ELR (cell line): ENCODE results near the gene TRIM63.
"Not testable (repeated sequence)": the region's sequence is repeated elsewhere in the genome, so short reads cannot be mapped to it uniquely, and the experiment has no call there.

Experiments
- DNase-seq: peaks from one replicate; pipeline ENCODE4 v3.0.0-alpha.2; 2015; ENCODE audit warnings: low read depth

The TRIM63 gene

GRCh38 chr1:26067432-26067911 lies at the start of gene TRIM63:
Gene TRIM63 (minus strand): TSS chr1:26067630. CDS start chr1:26067494, 136 bp downstream.
- peak; percentile 15 for DNase-seq

GRCh38 chr1:26114165-26114927 lies 46.9 kb upstream of the TRIM63 start:
- no peak for DNase-seq

GRCh38 chr1:26112407-26112775 lies 45.0 kb upstream of the TRIM63 start:
- peak; percentile 32 for DNase-seq

- peak; percentile 93 for DNase-seq
These were observed 44.3 kb upstream of the TRIM63 start, which contains the start of gene PDIK1L for GRCh38 chr1:26111530-26112406. Gene PDIK1L (plus strand): TSS chr1:26111824. CDS start chr1:26114309, 2,485 bp downstream.

DNA sequence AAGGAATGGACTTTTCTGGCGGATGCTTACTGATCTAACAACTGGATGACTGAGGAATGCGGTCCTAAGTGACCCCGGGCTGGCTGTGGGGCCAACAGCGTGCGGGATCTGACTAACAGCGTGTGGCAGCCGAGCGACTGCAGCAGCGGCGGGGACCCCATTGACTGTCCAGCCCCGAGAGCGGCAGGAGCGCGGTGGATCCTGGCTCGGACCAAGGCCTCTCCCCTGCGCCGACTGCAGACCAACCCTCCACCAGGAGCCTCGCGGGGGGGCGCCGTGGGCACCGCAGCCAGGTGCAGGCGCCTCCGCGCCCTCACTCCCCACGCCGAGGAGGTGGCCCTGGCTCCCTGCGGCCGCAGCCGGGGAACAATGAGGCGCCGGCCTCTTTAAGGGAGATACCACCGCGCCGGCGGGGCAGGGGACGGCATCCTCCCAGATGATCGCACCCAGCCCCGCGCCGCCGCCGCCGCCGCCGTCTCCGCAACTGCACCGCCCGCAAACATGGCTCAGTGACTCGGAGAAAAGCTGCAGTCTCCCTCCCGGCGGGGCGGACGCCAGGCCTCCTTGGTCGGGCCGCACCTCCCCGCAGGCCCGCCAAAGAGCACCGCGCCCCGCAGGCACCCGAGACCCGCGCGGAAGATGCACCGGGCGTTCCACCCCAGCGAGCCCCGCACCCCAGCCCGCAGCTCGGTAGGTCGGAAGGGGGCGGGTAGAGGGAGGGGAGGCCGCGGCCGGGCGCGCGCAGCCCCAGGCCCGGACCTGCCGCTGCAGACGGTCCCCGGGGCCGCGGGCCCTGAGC lies 43.5 kb upstream of the TRIM63 start:
- DNase-seq = peak; percentile 72

DNA sequence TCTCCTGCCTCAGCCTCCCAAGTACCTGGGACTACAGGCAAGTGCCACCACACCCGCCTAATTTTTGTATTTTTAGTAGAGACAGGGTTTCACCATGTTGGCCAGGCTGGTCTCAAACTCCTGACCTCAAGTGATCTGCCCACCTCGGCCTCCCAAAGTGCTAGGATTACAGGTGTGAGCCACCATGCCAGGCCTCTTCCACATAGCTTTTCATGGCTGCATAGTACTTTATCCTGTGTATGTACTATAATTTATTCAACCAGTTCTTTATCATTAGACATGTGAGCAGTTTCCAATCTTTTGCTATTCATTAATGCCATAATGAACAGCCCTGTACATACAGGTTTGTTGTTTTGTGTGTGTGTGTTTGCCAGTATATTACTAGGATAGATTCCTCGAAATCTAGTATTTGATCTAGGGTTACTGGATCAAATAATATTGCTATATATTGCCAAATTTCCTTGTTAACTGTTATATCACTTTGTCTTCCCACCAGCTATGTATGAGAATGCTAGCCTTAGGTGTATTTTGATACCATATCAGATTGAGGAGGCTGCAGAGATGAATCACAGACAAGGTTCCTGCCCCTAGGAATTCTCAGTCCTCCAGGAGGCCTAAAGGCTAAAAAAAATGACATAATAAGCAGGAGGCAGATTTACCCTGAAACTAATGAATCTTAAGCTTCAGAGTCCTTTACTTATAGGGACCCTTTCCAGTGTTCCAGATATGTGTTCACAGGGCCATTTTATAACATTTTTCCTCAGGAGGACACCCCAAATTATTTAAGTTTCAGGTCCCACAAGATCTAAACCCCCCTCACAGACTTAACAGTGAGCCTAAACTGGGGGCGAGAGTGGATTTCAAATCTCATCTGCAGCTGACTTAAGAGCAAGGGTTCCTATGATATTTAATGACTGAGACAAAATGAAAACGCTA lies 42.1 kb upstream of the TRIM63 start:
- peak; percentile 20 for DNase-seq

DNA sequence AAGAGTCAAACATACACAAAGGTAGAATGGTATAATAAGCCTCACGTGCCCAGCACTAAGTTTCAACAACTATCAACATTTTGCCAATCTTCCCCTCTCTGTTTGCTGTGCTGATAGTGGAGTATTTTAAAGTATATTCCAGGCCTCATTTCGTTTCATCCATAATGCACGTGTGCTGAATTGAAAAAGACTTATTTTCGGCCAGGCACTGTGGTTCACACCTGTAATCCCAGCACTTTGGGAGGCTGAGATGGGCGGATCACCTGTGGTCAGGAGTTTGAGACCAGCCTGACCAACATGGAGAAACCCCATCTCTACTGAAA lies 37.8 kb upstream of the TRIM63 start:
- DNase-seq = not testable (repeated sequence)

GRCh38 chr1:26102526-26102925 lies 35.1 kb upstream of the TRIM63 start:
- DNase-seq = peak; percentile 27

DNA sequence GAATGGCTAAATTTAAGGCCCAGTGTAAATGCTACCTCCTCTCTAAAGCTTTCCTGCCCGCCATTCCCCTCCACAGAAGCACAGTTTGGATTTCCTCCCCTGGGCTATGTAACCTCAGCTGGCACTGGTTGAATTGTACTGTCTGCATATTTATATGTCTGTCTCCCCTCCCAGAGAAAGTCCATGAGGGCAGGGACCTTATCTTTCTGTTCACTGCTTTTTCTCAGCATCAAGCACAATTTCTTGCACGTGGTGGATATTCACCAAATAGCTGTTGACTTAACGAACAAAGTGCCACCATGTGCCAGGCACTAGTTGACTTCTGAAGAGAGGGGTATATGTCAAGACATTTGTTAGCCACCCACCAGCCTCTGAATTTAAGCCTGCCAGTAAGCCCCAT lies 34.7 kb upstream of the TRIM63 start:
- no peak for DNase-seq

DNA sequence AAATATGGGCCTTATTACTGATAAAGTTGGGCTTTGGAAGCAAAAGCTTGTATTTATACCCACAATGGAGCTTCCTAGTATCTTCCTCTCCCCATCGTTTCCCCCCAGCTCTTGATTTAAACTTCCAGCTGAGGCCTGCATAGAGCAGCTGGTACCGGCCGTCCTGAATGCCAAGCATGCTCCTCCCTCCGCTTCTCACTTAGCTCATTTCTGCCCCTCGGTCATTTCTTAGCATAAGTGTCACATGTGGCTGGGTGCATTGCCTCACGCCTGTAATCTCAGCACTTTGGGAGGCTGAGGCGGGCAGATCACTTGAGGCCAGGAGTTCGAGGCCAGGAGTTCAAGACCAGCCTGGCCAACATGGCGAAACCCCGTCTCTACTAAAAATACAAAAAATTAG lies 32.8 kb upstream of the TRIM63 start:
- DNase-seq = not testable (repeated sequence)

DNA sequence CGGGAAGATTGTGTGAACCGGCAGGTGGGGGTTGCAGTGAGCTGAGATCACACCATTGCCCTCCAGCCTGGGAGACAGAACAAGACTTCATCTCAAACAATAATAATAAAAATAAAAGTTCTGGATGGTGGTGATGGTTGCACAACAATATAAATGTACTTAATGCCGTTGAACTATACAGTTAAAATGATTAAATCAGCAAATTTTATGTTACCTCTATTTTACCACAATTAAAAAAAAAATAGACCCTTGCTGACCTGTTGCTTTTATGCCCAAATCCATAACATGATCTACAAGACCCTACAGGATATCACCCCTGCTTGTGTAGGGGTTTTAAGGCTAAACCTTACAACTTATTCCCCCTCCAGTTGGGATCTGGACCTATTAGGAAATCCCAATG lies 32.4 kb upstream of the TRIM63 start:
- no peak for DNase-seq

GRCh38 chr1:26098602-26099001 lies 31.2 kb upstream of the TRIM63 start:
- DNase-seq = no peak

DNA sequence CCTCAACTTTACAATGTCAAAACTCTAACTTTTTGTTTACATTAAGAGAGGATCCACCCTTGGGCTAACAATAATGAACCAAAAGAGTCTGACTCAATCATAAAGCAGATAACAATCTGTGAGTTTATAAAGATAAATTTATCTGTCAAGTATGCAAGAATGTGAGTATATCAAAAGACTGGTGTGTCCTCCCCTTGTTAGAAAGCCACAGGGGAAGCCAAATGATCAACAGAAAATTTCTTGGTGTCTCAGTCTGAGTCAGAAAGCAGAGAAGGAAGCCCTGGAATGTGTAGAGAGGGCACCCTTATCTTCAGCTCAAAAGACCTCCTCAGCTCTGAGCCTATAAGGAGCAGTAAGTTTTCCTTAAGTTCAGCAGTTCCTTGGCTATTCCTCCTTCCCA lies 30.3 kb upstream of the TRIM63 start:
- DNase-seq = peak; percentile 87

DNA sequence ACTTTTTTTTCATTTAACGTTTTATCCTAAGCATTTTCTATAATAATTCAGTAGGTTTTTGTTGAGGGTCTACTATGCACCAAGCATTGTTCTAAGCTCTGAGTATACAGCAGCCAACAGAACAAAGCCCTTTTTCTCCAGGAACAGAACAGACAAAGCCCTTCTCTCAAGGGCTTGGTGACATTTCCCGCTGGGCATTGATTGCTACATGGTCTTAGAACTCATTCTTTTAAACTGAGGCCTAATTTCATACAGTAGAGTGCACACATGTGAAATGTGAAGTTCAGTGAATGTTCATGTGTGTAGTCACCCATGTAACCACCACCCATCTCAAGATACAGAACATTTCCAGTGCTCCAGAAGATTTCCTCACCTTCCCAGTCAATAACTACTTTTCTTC lies 29.0 kb upstream of the TRIM63 start:
- no peak for DNase-seq

GRCh38 chr1:26094677-26095383 lies 27.4 kb upstream of the TRIM63 start:
- DNase-seq = peak; percentile 46

DNA sequence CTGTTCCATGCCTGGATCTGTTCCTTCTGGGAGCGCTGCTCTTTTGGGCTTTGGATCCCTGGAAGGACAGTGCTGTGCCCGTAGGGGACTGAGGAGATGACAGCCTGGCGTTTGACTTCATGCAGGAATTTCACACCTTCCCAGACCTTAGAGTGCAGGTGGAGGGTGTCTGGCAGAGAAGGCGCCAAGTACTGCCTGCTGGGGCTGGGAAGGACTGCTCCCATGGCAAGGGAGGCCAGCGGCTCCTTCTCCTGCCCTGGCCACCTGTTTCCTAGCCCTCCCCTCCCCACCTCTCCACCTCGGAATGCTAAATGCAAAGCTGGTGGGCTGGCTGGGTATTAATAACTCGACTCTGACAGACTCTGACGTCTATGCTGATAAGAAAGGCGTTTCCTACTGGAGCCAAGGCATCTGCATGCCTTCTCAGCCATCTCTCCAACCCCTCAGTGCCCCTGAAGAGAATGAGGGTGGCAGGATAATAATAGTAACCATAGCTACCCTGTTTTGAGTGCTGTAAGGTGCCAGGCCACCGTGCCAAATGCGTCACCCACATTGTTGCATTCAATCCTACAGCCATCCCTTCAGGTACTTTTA lies 26.7 kb upstream of the TRIM63 start:
- no peak for DNase-seq

DNA sequence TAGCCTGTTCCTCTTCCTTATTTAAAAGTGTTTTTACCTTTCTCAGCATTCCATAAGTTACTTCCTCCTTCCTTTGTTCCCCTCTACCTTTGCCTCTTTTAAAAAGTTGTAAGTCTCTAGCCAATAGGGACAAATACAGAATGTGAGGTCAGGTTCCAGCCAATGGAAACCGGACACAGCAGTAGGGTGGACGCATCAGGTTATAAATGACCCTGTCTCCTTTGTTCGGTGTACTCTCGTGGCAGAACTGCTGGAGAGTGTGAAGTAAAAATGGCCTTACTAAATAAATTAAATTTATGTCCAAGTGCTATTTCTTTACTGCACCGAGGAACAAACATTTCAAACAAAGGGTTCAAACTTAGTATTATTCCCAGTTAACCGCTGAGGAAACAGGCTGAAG lies 26.1 kb upstream of the TRIM63 start:
- not testable (repeated sequence) for DNase-seq

DNA sequence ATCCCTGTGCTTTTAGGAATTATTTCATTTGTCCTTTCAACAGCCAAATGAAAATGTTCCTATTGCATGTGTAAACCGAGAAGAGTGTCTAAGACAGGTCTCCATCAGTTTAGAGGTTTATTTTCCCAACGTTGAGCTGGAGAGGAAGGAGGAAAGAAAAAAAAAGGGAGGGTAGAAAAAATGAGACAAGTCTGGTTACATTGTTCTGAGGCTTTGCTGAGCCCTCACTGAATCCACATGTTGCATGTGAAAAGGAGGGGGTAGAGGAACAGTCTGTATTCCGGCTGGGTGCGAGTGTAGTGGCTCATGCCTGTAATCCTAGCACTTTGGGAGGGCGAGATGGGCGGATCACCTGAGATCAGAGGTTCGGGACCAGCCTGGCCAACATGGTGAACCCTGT lies 25.0 kb upstream of the TRIM63 start:
- no peak for DNase-seq

DNA sequence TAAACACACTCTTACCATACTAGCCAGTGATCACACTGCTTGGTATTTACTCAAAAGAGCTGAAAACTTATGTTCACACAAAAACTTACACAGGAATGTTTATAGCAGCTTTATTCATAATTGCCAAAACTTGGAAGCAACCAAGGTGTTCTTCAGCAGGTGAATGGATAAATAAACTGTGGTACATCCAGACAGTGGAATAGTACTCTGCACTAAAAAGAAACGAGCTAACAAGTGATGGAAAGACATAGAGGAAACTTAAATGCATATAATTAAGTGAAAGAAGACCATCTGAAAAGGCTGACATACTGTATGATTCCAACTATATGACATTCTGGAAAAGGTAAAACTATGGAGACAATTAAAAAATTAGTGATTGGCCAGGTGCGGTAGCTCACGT lies 23.5 kb upstream of the TRIM63 start:
- DNase-seq = no peak

- DNase-seq = no peak
These were observed 21.7 kb upstream of the TRIM63 start for GRCh38 chr1:26089125-26089524.
